Measurements from ENCODE around the gene TMEM266. TPM values are rescaled to one million over a fixed set of nuclear protein-coding genes. Genes with fewer than 3 reads are reported as not detected.

TMEM266 gene
- total RNA-seq, 1 donor from 2014 or later: not detected

GRCh38 chr15:76127880-76128279 lies 68.1 kb downstream of the TMEM266 start:
- Histone ChIP-seq H3K36me3 (no peaks in the 10 kb centered on the region), H3K4me3 (no peak overlapping the region), H3K27ac (replicated peaks) (no peak overlapping the region), H3K9me3 (replicated peaks) (peaks cover 9% of the 10 kb centered on the region), H3K27me3 (ENCODE audit: low read depth) (peaks cover 76% of the 10 kb centered on the region), H3K4me1 (no peaks in the 10 kb centered on the region)
- no peak for TF ChIP-seq CTCF (IDR thresholded peaks at IDR 0.05; ENCODE audit: borderline replicate concordance)
- intact Hi-C loops (cut with micrococcal nuclease): no loop called here
- no peak for DNase-seq

- no peak overlapping the region for H3K27ac ChIP-seq (replicated peaks)
- intact Hi-C loops (cut with micrococcal nuclease): no loop called here
- TF ChIP-seq CTCF (IDR thresholded peaks at IDR 0.05; ENCODE audit: borderline replicate concordance): no peak
- H3K36me3 ChIP-seq: no peaks in the 10 kb centered on the region
- H3K9me3 ChIP-seq (replicated peaks): no peaks in the 10 kb centered on the region
- peaks cover 4% of the 10 kb centered on the region for H3K4me1 ChIP-seq
- no peak for DNase-seq
- H3K4me3 ChIP-seq: no peak overlapping the region
- peaks cover 57% of the 10 kb centered on the region for H3K27me3 ChIP-seq (ENCODE audit: low read depth)
These were observed 74.8 kb downstream of the TMEM266 start for GRCh38 chr15:76134537-76134936.

- H3K27ac ChIP-seq (replicated peaks): no peak overlapping the region
These were observed 75.7 kb downstream of the TMEM266 start for GRCh38 chr15:76135516-76135915.

GRCh38 chr15:76138436-76138835 lies 78.7 kb downstream of the TMEM266 start:
- no peak for TF ChIP-seq CTCF (IDR thresholded peaks at IDR 0.05; ENCODE audit: borderline replicate concordance)
- Histone ChIP-seq H3K4me3 (no peak overlapping the region), H3K27me3 (ENCODE audit: low read depth) (peaks cover 19% of the 10 kb centered on the region), H3K9me3 (replicated peaks) (no peaks in the 10 kb centered on the region), H3K27ac (replicated peaks) (no peak overlapping the region), H3K4me1 (peaks cover 15% of the 10 kb centered on the region), H3K36me3 (no peaks in the 10 kb centered on the region)
- no peak for DNase-seq
- intact Hi-C loops (cut with micrococcal nuclease): loop anchor here (5.0 kb wide), 1 partner anchor 81 kb away; the partner anchor contains the start of gene TMEM266

More at GRCh38 chr15:76135516-76135915, 75.7 kb downstream of the TMEM266 start:
- no peak for TF ChIP-seq CTCF (IDR thresholded peaks at IDR 0.05; ENCODE audit: borderline replicate concordance)
- Histone ChIP-seq H3K9me3 (replicated peaks) (no peaks in the 10 kb centered on the region), H3K4me3 (no peak overlapping the region), H3K27me3 (ENCODE audit: low read depth) (peaks cover 47% of the 10 kb centered on the region), H3K4me1 (peaks cover 13% of the 10 kb centered on the region), H3K36me3 (no peaks in the 10 kb centered on the region)
- no peak for DNase-seq
- intact Hi-C loops (cut with micrococcal nuclease): loop anchor here (5.0 kb wide), 1 partner anchor 78 kb away; the partner anchor contains the start of gene TMEM266

GRCh38 chr15:76139368-76140073 lies 79.7 kb downstream of the TMEM266 start:
- Histone ChIP-seq H3K4me1 (peaks cover 15% of the 10 kb centered on the region), H3K4me3 (peak overlapping the region; percentile 40), H3K36me3 (no peaks in the 10 kb centered on the region), H3K27me3 (ENCODE audit: low read depth) (peaks cover 24% of the 10 kb centered on the region), H3K27ac (replicated peaks) (no peak overlapping the region), H3K9me3 (replicated peaks) (no peaks in the 10 kb centered on the region)
- TF ChIP-seq CTCF (IDR thresholded peaks at IDR 0.05; ENCODE audit: borderline replicate concordance): peak; percentile 92
- DNase-seq: peak; percentile 49
- intact Hi-C loops (cut with micrococcal nuclease): loop anchor here (5.0 kb wide), 1 partner anchor 82 kb away; the partner anchor contains the start of gene TMEM266
